WTC11 (cell line): Measurements from ENCODE around the gene ELFN2.

Source experiments
- CREM ChIP-seq: sonication (generic); formaldehyde crosslinking; IDR thresholded peaks from 2 replicates; pipeline ENCODE4 v1.8.1; 2022; ENCODE audit warnings: mild to moderate bottlenecking, missing genetic modification reagents, moderate library complexity
- ELF4 ChIP-seq: sonication (generic); formaldehyde crosslinking; IDR thresholded peaks from 2 replicates; pipeline ENCODE4 v1.8.1; 2022; ENCODE audit warnings: low read depth, mild to moderate bottlenecking, moderate library complexity, missing genetic modification reagents
- FOXP1 ChIP-seq: sonication (generic); formaldehyde crosslinking; IDR thresholded peaks from 2 replicates; pipeline ENCODE4 v1.8.0; 2022; ENCODE audit warnings: missing genetic modification reagents, mild to moderate bottlenecking, moderate library complexity, borderline replicate concordance
- HMGA2 ChIP-seq: fragments of 250-450 bp; sonication (Bioruptor Pico); IDR thresholded peaks from 2 replicates; pipeline ENCODE4 v1.4.0; 2021; ENCODE audit warnings: mild to moderate bottlenecking, moderate library complexity
- NFE2L1 ChIP-seq: sonication (generic); formaldehyde crosslinking; IDR thresholded peaks from 2 replicates; pipeline ENCODE4 v1.8.1; 2023; ENCODE audit warnings: missing genetic modification reagents
- NFYB ChIP-seq: sonication (generic); formaldehyde crosslinking; conservative IDR thresholded peaks from 2 replicates; pipeline ENCODE4 v1.8.0; 2022; ENCODE audit warnings: low read depth, missing genetic modification reagents
- RORB ChIP-seq: fragments of 250-450 bp; sonication (Bioruptor Pico); IDR thresholded peaks from 2 replicates; pipeline ENCODE4 v1.9.0; 2021; ENCODE audit warnings: mild to moderate bottlenecking
- TF ChIP-seq, protein P1 (sequence below): sonication (generic); formaldehyde crosslinking; IDR thresholded peaks from 2 replicates; pipeline ENCODE4 v1.8.1; 2022; ENCODE audit warnings: mild to moderate bottlenecking, moderate library complexity, missing genetic modification reagents
- TF ChIP-seq, protein P2 (sequence below): fragments of 200-600 bp; IDR thresholded peaks from 2 replicates; pipeline ENCODE4 v1.8.0; 2022; ENCODE audit warnings: antibody characterized with exemption
- TF ChIP-seq, protein P3 (sequence below): sonication (generic); formaldehyde crosslinking; IDR thresholded peaks from 2 replicates; pipeline ENCODE4 v1.8.1; 2022; ENCODE audit warnings: mild to moderate bottlenecking, missing genetic modification reagents, moderate library complexity, borderline replicate concordance
- TF ChIP-seq, protein P4 (sequence below): sonication (generic); formaldehyde crosslinking; IDR thresholded peaks from 2 replicates; pipeline ENCODE4 v1.8.1; 2023; ENCODE audit warnings: mild to moderate bottlenecking, missing genetic modification reagents, borderline replicate concordance
- TF ChIP-seq, protein P5 (sequence below): sonication (generic); formaldehyde crosslinking; conservative IDR thresholded peaks from 2 replicates; pipeline ENCODE4 v1.8.1; 2023; ENCODE audit warnings: mild to moderate bottlenecking, low read depth, missing genetic modification reagents, moderate library complexity
- TF ChIP-seq, protein P6 (sequence below): sonication (generic); formaldehyde crosslinking; IDR thresholded peaks from 2 replicates; pipeline ENCODE4 v1.8.1; 2023; ENCODE audit warnings: mild to moderate bottlenecking, moderate library complexity, missing genetic modification reagents
- TF ChIP-seq, protein P7 (sequence below): sonication (generic); formaldehyde crosslinking; IDR thresholded peaks from 2 replicates; pipeline ENCODE4 v1.8.0; 2022; ENCODE audit warnings: mild to moderate bottlenecking, missing genetic modification reagents

DNA sequence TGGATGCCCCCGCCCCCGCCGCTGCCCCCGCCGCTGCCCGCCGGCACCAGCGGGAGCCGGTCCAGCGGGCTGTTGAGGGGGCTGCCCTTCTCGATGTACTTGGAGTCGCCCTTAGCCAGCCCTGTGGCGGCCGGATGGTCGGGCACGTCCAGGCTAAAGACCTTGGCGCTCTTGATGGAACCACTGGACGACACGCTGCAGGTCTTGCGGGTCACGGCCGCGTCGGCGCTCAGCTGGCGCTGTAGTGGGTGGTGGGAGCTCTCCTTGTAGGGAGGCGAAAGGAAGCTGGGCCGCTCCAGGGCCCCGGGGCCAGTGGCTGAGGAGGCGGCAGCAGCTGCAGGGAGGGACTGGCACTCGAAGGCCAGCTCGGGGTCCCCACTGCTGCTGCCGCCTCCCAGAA lies 53.8 kb downstream of the ELFN2 start:
- TF ChIP-seq HMGA2 (CRISPR knock-in tag) (no peak), RORB (CRISPR knock-in tag) (no peak), FOXP1 (CRISPR knock-in tag) (no peak), NFYB (CRISPR knock-in tag) (no peak), CREM (no peak), ELF4 (CRISPR knock-in tag) (no peak), NFE2L1 (CRISPR knock-in tag) (no peak)
- TF ChIP-seq, protein P1, sequence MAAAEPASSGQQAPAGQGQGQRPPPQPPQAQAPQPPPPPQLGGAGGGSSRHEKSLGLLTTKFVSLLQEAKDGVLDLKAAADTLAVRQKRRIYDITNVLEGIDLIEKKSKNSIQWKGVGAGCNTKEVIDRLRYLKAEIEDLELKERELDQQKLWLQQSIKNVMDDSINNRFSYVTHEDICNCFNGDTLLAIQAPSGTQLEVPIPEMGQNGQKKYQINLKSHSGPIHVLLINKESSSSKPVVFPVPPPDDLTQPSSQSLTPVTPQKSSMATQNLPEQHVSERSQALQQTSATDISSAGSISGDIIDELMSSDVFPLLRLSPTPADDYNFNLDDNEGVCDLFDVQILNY (CRISPR knock-in tag): no peak
- TF ChIP-seq, protein P2, sequence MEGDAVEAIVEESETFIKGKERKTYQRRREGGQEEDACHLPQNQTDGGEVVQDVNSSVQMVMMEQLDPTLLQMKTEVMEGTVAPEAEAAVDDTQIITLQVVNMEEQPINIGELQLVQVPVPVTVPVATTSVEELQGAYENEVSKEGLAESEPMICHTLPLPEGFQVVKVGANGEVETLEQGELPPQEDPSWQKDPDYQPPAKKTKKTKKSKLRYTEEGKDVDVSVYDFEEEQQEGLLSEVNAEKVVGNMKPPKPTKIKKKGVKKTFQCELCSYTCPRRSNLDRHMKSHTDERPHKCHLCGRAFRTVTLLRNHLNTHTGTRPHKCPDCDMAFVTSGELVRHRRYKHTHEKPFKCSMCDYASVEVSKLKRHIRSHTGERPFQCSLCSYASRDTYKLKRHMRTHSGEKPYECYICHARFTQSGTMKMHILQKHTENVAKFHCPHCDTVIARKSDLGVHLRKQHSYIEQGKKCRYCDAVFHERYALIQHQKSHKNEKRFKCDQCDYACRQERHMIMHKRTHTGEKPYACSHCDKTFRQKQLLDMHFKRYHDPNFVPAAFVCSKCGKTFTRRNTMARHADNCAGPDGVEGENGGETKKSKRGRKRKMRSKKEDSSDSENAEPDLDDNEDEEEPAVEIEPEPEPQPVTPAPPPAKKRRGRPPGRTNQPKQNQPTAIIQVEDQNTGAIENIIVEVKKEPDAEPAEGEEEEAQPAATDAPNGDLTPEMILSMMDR: no peak
- TF ChIP-seq, protein P3, sequence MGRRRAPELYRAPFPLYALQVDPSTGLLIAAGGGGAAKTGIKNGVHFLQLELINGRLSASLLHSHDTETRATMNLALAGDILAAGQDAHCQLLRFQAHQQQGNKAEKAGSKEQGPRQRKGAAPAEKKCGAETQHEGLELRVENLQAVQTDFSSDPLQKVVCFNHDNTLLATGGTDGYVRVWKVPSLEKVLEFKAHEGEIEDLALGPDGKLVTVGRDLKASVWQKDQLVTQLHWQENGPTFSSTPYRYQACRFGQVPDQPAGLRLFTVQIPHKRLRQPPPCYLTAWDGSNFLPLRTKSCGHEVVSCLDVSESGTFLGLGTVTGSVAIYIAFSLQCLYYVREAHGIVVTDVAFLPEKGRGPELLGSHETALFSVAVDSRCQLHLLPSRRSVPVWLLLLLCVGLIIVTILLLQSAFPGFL (CRISPR knock-in tag): no peak
- TF ChIP-seq, protein P4, sequence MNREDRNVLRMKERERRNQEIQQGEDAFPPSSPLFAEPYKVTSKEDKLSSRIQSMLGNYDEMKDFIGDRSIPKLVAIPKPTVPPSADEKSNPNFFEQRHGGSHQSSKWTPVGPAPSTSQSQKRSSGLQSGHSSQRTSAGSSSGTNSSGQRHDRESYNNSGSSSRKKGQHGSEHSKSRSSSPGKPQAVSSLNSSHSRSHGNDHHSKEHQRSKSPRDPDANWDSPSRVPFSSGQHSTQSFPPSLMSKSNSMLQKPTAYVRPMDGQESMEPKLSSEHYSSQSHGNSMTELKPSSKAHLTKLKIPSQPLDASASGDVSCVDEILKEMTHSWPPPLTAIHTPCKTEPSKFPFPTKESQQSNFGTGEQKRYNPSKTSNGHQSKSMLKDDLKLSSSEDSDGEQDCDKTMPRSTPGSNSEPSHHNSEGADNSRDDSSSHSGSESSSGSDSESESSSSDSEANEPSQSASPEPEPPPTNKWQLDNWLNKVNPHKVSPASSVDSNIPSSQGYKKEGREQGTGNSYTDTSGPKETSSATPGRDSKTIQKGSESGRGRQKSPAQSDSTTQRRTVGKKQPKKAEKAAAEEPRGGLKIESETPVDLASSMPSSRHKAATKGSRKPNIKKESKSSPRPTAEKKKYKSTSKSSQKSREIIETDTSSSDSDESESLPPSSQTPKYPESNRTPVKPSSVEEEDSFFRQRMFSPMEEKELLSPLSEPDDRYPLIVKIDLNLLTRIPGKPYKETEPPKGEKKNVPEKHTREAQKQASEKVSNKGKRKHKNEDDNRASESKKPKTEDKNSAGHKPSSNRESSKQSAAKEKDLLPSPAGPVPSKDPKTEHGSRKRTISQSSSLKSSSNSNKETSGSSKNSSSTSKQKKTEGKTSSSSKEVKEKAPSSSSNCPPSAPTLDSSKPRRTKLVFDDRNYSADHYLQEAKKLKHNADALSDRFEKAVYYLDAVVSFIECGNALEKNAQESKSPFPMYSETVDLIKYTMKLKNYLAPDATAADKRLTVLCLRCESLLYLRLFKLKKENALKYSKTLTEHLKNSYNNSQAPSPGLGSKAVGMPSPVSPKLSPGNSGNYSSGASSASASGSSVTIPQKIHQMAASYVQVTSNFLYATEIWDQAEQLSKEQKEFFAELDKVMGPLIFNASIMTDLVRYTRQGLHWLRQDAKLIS (CRISPR knock-in tag): no peak
- TF ChIP-seq, protein P5, sequence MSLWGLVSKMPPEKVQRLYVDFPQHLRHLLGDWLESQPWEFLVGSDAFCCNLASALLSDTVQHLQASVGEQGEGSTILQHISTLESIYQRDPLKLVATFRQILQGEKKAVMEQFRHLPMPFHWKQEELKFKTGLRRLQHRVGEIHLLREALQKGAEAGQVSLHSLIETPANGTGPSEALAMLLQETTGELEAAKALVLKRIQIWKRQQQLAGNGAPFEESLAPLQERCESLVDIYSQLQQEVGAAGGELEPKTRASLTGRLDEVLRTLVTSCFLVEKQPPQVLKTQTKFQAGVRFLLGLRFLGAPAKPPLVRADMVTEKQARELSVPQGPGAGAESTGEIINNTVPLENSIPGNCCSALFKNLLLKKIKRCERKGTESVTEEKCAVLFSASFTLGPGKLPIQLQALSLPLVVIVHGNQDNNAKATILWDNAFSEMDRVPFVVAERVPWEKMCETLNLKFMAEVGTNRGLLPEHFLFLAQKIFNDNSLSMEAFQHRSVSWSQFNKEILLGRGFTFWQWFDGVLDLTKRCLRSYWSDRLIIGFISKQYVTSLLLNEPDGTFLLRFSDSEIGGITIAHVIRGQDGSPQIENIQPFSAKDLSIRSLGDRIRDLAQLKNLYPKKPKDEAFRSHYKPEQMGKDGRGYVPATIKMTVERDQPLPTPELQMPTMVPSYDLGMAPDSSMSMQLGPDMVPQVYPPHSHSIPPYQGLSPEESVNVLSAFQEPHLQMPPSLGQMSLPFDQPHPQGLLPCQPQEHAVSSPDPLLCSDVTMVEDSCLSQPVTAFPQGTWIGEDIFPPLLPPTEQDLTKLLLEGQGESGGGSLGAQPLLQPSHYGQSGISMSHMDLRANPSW (CRISPR knock-in tag): no peak
- TF ChIP-seq, protein P6, sequence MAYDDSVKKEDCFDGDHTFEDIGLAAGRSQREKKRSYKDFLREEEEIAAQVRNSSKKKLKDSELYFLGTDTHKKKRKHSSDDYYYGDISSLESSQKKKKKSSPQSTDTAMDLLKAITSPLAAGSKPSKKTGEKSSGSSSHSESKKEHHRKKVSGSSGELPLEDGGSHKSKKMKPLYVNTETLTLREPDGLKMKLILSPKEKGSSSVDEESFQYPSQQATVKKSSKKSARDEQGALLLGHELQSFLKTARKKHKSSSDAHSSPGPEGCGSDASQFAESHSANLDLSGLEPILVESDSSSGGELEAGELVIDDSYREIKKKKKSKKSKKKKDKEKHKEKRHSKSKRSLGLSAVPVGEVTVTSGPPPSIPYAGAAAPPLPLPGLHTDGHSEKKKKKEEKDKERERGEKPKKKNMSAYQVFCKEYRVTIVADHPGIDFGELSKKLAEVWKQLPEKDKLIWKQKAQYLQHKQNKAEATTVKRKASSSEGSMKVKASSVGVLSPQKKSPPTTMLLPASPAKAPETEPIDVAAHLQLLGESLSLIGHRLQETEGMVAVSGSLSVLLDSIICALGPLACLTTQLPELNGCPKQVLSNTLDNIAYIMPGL (CRISPR knock-in tag): no peak
- TF ChIP-seq, protein P7, sequence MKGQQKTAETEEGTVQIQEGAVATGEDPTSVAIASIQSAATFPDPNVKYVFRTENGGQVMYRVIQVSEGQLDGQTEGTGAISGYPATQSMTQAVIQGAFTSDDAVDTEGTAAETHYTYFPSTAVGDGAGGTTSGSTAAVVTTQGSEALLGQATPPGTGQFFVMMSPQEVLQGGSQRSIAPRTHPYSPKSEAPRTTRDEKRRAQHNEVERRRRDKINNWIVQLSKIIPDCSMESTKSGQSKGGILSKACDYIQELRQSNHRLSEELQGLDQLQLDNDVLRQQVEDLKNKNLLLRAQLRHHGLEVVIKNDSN (CRISPR knock-in tag): no peak
